Fibroblast of skin of right quadriceps (primary cell): ENCODE measurements around the gene OPHN1.

Experiments used
- DNase-seq: peaks from one replicate; pipeline ENCODE4 v3.0.0-alpha.2; 2013

The OPHN1 gene

DNA sequence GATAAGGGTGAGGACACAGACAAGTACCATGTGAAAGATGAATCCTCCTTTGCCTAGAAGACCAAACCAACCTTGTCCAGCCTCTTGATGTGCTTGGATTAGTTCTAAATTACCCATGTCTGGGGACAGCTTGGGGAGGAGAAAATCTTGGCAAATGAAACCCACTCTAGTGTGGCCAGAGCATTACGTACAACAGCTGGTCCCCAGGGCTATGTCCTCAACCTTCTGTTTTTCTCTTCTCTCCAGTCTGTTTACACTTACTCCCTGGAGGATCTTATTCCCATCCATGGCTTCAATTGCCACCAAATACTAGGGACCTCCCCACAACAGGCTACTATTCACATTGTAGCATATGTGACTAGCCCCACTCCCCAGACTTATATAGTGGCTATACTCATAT lies 384.5 kb downstream of the OPHN1 start:
- no peak for DNase-seq

DNA sequence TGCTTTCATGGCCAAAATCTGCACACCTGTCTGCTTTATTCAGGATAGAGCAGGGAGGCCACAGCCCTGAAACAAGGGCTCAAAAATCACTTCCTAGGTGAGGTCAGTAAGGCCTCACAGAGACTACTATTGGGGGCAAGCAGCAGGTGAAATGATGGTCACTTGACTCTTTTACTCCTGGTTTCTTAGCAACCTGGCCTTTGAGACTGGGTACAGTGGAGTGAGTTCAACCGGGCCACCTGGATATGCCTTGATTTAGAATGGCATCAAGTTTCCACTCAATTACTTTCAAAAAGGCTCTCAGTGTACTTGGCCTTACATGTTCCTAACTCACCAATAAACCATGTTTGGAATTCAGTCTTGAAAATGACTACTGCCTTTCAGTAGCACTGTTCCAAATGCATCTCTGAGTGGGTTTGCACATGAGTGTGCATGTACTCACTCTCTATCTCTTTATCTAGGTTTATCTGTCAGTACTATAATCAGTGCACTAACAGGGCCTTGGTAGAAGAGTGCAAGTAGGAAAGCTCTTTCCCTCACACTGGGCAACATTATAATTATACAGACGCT lies 388.2 kb downstream of the OPHN1 start:
- DNase-seq, result no peak

DNA sequence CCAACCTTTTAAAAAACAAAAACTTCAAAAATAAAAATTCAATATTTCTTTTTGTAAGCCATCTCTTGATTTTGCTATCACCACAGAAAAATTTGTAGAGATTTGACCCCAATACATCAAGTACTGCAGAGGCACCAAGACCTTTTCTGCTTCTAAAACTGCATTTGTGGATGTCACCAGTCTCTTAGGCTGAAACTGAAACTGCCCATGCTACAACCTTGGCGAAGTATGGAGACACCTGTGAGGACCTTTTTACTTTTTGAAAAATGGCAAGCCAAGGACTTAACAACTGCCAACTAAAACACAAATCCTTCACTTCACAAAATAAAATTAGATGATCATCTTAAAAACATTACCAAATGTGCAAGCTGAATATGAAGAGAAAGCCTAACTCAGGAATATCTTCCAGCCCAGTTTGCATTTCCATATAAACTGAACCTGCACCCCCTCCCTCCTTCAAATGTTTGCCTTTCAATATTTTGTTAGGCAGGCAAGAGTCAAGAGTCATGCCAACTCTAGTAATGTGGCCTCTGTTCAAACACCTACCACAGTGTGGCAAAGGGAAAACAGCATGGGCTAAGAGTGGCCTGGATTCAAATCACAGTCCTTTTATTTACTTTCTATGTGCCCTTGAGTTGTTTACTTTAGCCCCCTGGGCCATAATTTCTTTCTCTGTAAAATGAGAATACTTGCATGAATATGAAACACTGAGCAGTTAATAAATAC lies 389.4 kb downstream of the OPHN1 start:
- DNase-seq, result no peak

DNA sequence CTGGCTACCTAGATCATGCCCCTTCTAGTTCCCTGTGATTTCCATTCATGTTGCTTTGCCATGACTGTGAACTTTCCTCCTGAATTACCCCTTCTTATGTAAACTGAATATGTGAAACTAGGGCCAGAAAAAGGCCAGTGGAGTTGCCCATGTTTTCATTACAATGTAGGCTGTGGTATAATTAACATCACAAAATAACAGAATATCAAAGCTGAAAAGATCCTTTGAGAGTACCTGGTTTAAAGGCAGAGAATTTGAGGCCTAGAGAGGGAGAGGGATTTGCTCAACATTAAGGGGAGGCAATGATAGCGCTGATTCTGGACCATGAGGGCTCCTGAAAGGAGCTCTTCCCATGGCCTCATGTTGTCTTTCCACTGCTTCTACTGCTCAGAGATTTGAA lies 392.2 kb downstream of the OPHN1 start:
- DNase-seq, result no peak

GRCh38 chrX:68018248-68019203 lies 414.8 kb downstream of the OPHN1 start:
- peak; percentile 3 for DNase-seq

DNA sequence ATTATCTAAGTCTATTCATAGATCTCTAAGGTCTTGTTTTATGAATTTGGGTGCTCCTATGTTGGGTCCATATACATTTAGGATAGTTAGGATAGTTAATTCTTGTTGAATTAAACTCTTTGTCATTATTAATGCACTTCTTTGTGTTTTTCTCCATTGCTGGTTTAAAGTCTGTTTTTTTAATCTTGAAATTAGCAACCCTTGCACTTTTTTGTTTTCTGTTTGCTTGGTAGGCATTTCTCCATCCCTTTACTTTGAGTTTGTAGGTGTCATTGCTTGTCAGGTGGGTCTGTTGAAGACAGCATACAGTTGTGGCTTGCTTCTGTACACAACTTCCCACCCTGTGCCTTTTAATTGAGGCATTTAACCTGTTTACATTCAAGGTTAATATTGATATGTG lies 434.8 kb downstream of the OPHN1 start:
- DNase-seq, result no peak
